ENCODE measurements around the gene MRPS11.

DNA sequence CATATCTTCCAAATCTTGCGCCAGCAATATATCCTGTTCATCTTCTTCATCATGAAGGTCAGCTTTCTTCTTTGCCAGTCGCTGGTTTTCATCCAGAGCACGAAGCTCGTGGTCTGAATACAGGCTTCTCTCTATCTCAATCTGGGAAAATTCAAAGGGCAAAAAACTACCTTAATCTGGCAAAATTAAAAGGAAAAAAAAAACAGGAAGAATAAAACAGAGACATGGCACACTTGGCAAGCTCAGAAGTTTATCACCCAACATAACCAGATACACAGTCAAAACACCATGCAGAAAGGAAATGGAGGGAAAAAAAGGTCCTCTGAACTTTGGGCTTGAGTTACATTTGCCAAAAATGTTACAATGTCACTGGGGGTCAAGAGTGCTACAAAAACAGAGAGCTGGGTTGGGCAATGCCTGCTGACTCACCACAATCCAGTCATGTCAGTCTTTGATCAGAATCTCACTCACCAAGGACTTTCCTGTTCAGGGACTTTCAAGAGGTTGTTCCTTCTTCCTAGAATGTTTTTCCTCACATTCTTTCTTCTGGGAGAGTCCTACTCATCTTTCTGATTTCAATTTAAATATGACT, 1.8 kb upstream of the MRPS11 start:
- TF ChIP-seq, protein P1, sequence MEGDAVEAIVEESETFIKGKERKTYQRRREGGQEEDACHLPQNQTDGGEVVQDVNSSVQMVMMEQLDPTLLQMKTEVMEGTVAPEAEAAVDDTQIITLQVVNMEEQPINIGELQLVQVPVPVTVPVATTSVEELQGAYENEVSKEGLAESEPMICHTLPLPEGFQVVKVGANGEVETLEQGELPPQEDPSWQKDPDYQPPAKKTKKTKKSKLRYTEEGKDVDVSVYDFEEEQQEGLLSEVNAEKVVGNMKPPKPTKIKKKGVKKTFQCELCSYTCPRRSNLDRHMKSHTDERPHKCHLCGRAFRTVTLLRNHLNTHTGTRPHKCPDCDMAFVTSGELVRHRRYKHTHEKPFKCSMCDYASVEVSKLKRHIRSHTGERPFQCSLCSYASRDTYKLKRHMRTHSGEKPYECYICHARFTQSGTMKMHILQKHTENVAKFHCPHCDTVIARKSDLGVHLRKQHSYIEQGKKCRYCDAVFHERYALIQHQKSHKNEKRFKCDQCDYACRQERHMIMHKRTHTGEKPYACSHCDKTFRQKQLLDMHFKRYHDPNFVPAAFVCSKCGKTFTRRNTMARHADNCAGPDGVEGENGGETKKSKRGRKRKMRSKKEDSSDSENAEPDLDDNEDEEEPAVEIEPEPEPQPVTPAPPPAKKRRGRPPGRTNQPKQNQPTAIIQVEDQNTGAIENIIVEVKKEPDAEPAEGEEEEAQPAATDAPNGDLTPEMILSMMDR (IDR thresholded peaks at IDR 0.05; ENCODE audit: borderline replicate concordance, extremely low read depth, low read length, poor library complexity, severe bottlenecking) = no peak
- TF ChIP-seq EZH2 (IDR thresholded peaks at IDR 0.05; ENCODE audit: borderline replicate concordance, low read depth, low read length, severe bottlenecking) = no peak

Data from DND-41 (cell line).